Measurements from ENCODE around the gene MYCBP.

DNA sequence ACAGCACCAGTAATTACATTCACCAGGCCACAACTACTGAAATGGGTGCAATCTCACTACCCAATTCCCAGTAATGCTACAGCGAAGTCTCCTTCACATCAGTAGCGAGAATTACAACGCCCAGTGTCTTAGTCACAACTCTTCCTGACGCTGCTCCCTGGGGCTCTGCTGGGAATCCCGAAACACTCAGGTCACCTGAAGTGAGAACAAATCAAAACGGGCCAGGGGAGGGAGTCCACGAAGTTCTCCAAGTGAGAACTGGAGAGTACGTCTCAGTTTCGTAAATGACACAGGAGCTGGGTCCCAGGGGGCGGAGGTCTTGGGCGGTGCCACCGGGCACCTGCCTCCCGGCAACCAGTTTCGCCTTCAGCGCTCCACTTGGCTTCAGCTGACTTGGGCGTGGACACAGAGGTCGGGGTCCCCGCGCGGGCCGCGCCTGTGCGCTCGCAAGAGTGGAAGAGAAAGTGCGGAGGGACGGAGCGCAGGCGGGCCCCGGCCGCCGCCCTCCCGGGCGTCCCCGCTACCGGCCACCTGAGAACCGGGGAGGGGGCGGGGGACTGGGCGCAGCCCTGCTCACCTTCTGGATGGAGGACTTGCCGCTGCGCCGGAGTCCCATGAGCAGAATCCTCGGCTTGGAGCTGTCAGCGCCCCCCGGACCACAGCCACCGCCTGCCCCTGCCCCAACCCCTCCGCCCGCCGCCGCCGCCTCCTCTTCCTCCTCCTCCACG, 14.2 kb downstream of the MYCBP start:
- TF ChIP-seq POLR2AphosphoS5 (IDR thresholded peaks at IDR 0.05) (peak; percentile 37 to 46 (median 44)), POLR2A (IDR thresholded peaks at IDR 0.05) (peak; percentile 71), EP300 (IDR thresholded peaks at IDR 0.05; ENCODE audit: low read depth) (peak; percentile 7)
- TF ChIP-seq, protein P1, sequence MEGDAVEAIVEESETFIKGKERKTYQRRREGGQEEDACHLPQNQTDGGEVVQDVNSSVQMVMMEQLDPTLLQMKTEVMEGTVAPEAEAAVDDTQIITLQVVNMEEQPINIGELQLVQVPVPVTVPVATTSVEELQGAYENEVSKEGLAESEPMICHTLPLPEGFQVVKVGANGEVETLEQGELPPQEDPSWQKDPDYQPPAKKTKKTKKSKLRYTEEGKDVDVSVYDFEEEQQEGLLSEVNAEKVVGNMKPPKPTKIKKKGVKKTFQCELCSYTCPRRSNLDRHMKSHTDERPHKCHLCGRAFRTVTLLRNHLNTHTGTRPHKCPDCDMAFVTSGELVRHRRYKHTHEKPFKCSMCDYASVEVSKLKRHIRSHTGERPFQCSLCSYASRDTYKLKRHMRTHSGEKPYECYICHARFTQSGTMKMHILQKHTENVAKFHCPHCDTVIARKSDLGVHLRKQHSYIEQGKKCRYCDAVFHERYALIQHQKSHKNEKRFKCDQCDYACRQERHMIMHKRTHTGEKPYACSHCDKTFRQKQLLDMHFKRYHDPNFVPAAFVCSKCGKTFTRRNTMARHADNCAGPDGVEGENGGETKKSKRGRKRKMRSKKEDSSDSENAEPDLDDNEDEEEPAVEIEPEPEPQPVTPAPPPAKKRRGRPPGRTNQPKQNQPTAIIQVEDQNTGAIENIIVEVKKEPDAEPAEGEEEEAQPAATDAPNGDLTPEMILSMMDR (IDR thresholded peaks at IDR 0.05): no peak

All from transverse colon (tissue), 4 donors.